Colon (tissue), 2 donors: ENCODE measurements around the gene DNASE2.
"Not testable (repeated sequence)": the region's sequence is repeated elsewhere in the genome, so short reads cannot be mapped to it uniquely, and the experiment has no call there.

Source experiments
- FAIRE-seq: peaks from 2 replicates; lab custom pipeline; 2012; peaks lifted over from hg19 to GRCh38; lab: Jason Lieb, UNC
- donor health status: control.
- donor health status: control.

The DNASE2 gene

GRCh38 chr19:12881172-12881808, at the start of gene DNASE2:
DNASE2 (minus strand) TSS chr19:12881449; CDS start chr19:12881375, 74 bp downstream.
- no peak for FAIRE-seq

GRCh38 chr19:12930002-12930645, 48.9 kb upstream of the DNASE2 start:
- FAIRE-seq = no peak

- no peak for FAIRE-seq
These were observed 43.5 kb upstream of the DNASE2 start for GRCh38 chr19:12924621-12925310.

GRCh38 chr19:12922959-12923358, 41.7 kb upstream of the DNASE2 start:
- no peak for FAIRE-seq

- FAIRE-seq = no peak
These were observed 39.8 kb upstream of the DNASE2 start for GRCh38 chr19:12921047-12921446.

- FAIRE-seq = no peak
These were observed 37.0 kb upstream of the DNASE2 start for GRCh38 chr19:12918253-12918652.

- not testable (repeated sequence) for FAIRE-seq
These were observed 34.6 kb upstream of the DNASE2 start for GRCh38 chr19:12915860-12916259.

- no peak for FAIRE-seq
These were observed 32.8 kb upstream of the DNASE2 start for GRCh38 chr19:12913851-12914690.

- no peak for FAIRE-seq
These were observed 31.8 kb upstream of the DNASE2 start for GRCh38 chr19:12913011-12913561.

GRCh38 chr19:12912571-12912970, 31.3 kb upstream of the DNASE2 start:
- no peak for FAIRE-seq

GRCh38 chr19:12907166-12907565, 25.9 kb upstream of the DNASE2 start:
- no peak for FAIRE-seq

GRCh38 chr19:12899891-12900518, 18.8 kb upstream of the DNASE2 start:
- no peak for FAIRE-seq

GRCh38 chr19:12896460-12896859, 15.2 kb upstream of the DNASE2 start:
- no peak for FAIRE-seq

- FAIRE-seq = no peak
These were observed 12.3 kb upstream of the DNASE2 start for GRCh38 chr19:12893582-12893981.

GRCh38 chr19:12891553-12892021, 10.3 kb upstream of the DNASE2 start:
- no peak for FAIRE-seq

- peak; percentile 95 for FAIRE-seq
These were observed 9.7 kb upstream of the DNASE2 start, which contains the start of gene GCDH for GRCh38 chr19:12890787-12891552. GCDH (plus strand) TSS chr19:12891160; CDS start chr19:12891305, 145 bp downstream.

GRCh38 chr19:12890299-12890786, 9.1 kb upstream of the DNASE2 start:
- FAIRE-seq = not testable (repeated sequence)

GRCh38 chr19:12888006-12888603, 6.9 kb upstream of the DNASE2 start:
- no peak for FAIRE-seq

- FAIRE-seq = no peak
These were observed 5.9 kb upstream of the DNASE2 start, which contains the start of gene KLF1 for GRCh38 chr19:12886969-12887747. KLF1 (minus strand) TSS chr19:12887201; CDS start chr19:12887140, 61 bp downstream.
